ENCODE data around the gene FAM149A.

DNA sequence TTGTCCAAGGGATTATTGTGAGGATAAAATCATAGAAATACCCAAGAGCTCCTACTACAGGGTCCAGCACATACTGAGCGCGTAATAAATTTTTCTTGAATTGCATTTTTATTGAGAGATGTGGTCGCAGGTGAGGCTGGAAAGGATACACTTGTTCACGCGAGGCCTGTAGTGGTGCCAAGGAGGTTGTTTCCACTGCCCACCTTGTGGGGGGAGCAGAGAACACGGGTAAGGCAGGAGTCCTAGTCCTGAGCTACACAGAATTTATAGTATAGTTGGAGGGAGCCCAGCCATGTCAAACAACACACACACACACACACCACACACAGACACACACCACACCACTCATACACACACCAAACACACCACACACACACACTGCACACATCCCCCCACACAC lies 55.1 kb downstream of the FAM149A start:
- TF ChIP-seq, protein P1, sequence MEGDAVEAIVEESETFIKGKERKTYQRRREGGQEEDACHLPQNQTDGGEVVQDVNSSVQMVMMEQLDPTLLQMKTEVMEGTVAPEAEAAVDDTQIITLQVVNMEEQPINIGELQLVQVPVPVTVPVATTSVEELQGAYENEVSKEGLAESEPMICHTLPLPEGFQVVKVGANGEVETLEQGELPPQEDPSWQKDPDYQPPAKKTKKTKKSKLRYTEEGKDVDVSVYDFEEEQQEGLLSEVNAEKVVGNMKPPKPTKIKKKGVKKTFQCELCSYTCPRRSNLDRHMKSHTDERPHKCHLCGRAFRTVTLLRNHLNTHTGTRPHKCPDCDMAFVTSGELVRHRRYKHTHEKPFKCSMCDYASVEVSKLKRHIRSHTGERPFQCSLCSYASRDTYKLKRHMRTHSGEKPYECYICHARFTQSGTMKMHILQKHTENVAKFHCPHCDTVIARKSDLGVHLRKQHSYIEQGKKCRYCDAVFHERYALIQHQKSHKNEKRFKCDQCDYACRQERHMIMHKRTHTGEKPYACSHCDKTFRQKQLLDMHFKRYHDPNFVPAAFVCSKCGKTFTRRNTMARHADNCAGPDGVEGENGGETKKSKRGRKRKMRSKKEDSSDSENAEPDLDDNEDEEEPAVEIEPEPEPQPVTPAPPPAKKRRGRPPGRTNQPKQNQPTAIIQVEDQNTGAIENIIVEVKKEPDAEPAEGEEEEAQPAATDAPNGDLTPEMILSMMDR (IDR thresholded peaks at IDR 0.05) = no peak
- TF ChIP-seq POLR2A (IDR thresholded peaks at IDR 0.05) = no peak

Data from esophagus squamous epithelium (tissue), 4 donors.